Measurements from ENCODE around the gene ADNP2. TPM values are rescaled to one million over a fixed set of nuclear protein-coding genes. Genes with fewer than 3 reads are reported as not detected.

ADNP2 gene
- 10 to 100 TPM; 16.4 to 28.4 (median 17.8) TPM for total RNA-seq

GRCh38 chr18:80108739-80109675, at the start of gene ADNP2:
ADNP2 (plus strand) TSS chr18:80109262; CDS start chr18:80117543, 8,281 bp downstream.
- peak within 1 kb of the TSS; percentile 89 to 95 (median 91) for H3K27ac ChIP-seq
- TF ChIP-seq CTCF (IDR thresholded peaks at IDR 0.05) (no peak), POLR2A (IDR thresholded peaks at IDR 0.05) (peak in 1 of 2 donors; percentile 61)
- no peaks in the 10 kb centered on the region for H3K36me3 ChIP-seq
- peak; percentile 78 to 79 for DNase-seq
- 9 to 24% methylated on average over 1 to 20 of the region's 76 CpGs for WGBS, 2 donors
- no peaks in the 10 kb centered on the region for H3K9me3 ChIP-seq
- peaks cover 9 to 13% of the 10 kb centered on the region in 2 donors for H3K4me1 ChIP-seq
- peak within 1 kb of the TSS; percentile 8 to 52 (median 42) for H3K4me3 ChIP-seq (replicated peaks in 1 of 3)
- intact Hi-C loops (cut with DNase I), result no loop called here
- H3K27me3 ChIP-seq, result no peaks in the 10 kb centered on the region

- 83 to 88% methylated on average over 6 of the region's 6 CpGs for WGBS, 2 donors
These were observed 49.1 kb upstream of the ADNP2 start for GRCh38 chr18:80059945-80060344.

GRCh38 chr18:80065705-80066104, 43.4 kb upstream of the ADNP2 start:
- TF ChIP-seq POLR2A (IDR thresholded peaks at IDR 0.05), result no peak
- no peak for TF ChIP-seq CTCF (IDR thresholded peaks at IDR 0.05)

More at GRCh38 chr18:80059945-80060344, 49.1 kb upstream of the ADNP2 start:
- H3K36me3 ChIP-seq, result no peaks in the 10 kb centered on the region
- H3K4me3 ChIP-seq (replicated peaks in 1 of 3), result no peak overlapping the region
- no peak for DNase-seq
- intact Hi-C loops (cut with DNase I), result loop anchor here (10.0 kb wide), 1 partner anchor 55 kb away; no protein-coding TSS in a partner anchor
- TF ChIP-seq CTCF (IDR thresholded peaks at IDR 0.05) (no peak), POLR2A (IDR thresholded peaks at IDR 0.05) (no peak)
- H3K27ac ChIP-seq, result no peak overlapping the region
- no peaks in the 10 kb centered on the region for H3K27me3 ChIP-seq
- H3K9me3 ChIP-seq, result no peaks in the 10 kb centered on the region
- no peaks in the 10 kb centered on the region for H3K4me1 ChIP-seq

GRCh38 chr18:80067321-80067720, 41.7 kb upstream of the ADNP2 start:
- intact Hi-C loops (cut with DNase I), result no loop called here
- no peaks in the 10 kb centered on the region for H3K9me3 ChIP-seq
- no peak overlapping the region for H3K27ac ChIP-seq
- TF ChIP-seq CTCF (IDR thresholded peaks at IDR 0.05), result no peak
- TF ChIP-seq POLR2A (IDR thresholded peaks at IDR 0.05), result no peak
- 85 to 90% methylated on average over 8 of the region's 8 CpGs for WGBS, 2 donors
- H3K4me1 ChIP-seq, result no peaks in the 10 kb centered on the region
- H3K36me3 ChIP-seq, result no peaks in the 10 kb centered on the region
- no peak overlapping the region for H3K4me3 ChIP-seq (replicated peaks in 1 of 3)
- no peaks in the 10 kb centered on the region for H3K27me3 ChIP-seq
- no peak for DNase-seq

More at GRCh38 chr18:80065705-80066104, 43.4 kb upstream of the ADNP2 start:
- intact Hi-C loops (cut with DNase I), result no loop called here
- H3K36me3 ChIP-seq, result no peaks in the 10 kb centered on the region
- no peaks in the 10 kb centered on the region for H3K27me3 ChIP-seq
- 71 to 85% methylated on average over 8 of the region's 9 CpGs for WGBS, 2 donors
- no peak overlapping the region for H3K4me3 ChIP-seq (replicated peaks in 1 of 3)
- no peak overlapping the region for H3K27ac ChIP-seq
- no peaks in the 10 kb centered on the region for H3K9me3 ChIP-seq
- no peaks in the 10 kb centered on the region for H3K4me1 ChIP-seq
- DNase-seq, result no peak

- Histone ChIP-seq H3K36me3 (no peaks in the 10 kb centered on the region), H3K4me1 (no peaks in the 10 kb centered on the region), H3K27me3 (no peaks in the 10 kb centered on the region), H3K27ac (no peak overlapping the region), H3K4me3 (replicated peaks in 1 of 3) (no peak overlapping the region), H3K9me3 (no peaks in the 10 kb centered on the region)
- intact Hi-C loops (cut with DNase I), result no loop called here
- DNase-seq, result no peak
- no peak for TF ChIP-seq CTCF (IDR thresholded peaks at IDR 0.05)
- TF ChIP-seq POLR2A (IDR thresholded peaks at IDR 0.05), result no peak
- 94% methylated on average over 10 of the region's 10 CpGs for WGBS, 2 donors
These were observed 41.2 kb upstream of the ADNP2 start for GRCh38 chr18:80067897-80068296.
